ENCODE results near the gene HINT1.
"Not testable (repeated sequence)": the region's sequence is repeated elsewhere in the genome, so short reads cannot be mapped to it uniquely, and the experiment has no call there.

The HINT1 gene

GRCh38 chr5:131165119-131165727 is at the start of gene HINT1:
HINT1 (minus strand) TSS chr5:131165256; CDS start chr5:131165205, 51 bp downstream.
- peak; percentile 59 for DNase-seq

DNA sequence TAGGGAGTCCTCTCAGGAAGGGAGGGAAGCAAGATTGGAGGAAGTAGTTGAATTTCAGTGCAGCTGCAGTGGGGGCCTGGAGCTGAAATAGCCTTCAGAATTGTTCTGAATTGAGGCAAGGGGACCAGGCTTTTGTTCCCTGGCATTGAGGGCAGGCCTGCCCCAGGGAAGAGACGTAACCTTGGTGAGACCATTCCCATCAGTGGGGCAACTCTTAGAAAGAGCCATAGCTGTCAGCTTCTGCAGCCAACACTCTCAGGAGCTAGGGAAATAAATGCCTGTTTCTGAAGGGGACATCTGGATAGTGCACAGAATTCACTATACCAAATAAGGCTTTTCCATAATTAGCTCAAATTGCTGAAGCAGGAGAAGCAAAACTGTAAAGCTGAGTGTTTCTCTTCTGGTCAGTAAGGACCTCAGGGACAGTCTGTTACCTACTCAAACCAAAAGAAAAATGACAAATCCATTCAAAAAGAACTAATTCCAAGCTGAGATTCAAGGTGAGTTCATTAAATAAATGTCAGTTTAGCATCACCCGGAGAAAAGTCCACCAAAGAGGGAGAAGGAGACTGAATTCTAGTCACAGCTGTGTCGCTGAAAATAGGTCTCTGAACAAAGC is 49.7 kb upstream of the HINT1 start:
- DNase-seq = no peak

DNA sequence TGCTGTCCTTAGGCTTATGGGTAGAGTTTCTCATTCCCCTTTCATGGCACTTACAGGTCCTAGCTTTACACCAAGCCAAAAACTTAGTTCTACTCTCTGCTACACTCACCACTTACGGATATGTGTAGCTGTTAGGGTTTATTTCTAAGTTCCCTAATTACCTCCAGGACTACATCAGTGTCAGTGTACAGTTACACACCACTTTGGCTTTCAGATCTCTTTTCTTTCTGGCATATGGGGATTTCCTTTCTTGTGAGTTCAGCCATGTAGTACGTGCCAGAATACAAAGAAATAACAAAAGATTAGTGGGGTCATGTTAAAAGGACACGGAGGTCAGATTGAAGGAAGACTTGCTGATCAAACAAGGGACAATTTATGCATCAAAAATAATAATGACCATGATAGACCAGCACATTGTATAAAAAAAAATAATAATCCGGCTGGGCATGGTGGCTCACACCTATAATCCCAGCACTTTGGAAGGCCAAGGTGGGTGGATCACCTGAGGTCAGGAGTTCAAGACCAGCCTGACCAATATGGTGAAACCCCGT is 47.5 kb upstream of the HINT1 start:
- no peak for DNase-seq

- DNase-seq = no peak
These were observed 46.6 kb upstream of the HINT1 start for GRCh38 chr5:131211669-131212068.

DNA sequence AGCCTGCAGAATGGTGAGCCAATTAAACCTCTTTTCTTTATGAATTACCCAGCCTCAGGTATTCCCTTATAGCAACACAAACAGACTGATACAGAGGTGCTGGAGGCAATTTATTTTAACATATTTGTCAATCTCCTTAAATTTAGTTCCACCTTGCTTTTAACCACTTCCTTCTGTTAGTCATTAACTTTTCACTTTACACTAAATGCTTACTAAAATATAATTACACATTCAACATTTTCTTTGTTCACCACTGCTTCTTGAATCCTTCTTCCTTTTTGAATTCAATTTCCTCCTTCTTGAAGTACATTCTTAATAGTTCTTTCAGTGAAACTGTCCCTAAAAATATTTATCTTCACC is 45.1 kb upstream of the HINT1 start:
- no peak for DNase-seq

DNA sequence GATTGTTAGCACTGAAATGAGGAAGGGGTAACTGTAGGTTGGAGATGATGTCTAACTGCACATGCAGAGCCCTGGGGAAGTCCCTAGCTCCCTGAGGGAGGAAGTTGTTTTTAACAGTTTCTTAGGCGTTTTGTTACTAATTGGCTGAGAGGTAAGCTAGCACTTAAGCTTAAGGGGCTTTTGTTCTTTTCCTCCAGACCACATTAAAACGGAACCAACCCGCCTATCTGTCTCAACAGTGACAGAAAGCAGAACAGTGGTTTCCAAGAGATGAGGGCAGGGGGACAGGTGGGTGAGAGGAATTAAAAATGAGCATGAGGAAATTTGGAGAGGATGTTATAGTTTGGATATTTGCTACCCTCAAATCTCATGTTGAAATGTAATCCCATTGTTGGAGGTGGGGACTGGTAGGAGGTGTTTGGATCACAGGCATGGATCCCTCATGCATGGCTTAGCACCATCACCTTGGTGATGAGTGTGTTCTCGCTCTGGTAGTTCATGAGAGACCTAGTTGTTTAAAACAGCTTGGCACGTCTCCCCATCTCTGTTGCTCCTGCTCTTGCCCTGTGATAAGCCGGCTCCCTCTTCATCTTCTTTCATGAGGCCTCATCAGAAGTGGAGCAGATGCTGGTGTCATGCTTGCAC is 44.6 kb upstream of the HINT1 start:
- DNase-seq = no peak

DNA sequence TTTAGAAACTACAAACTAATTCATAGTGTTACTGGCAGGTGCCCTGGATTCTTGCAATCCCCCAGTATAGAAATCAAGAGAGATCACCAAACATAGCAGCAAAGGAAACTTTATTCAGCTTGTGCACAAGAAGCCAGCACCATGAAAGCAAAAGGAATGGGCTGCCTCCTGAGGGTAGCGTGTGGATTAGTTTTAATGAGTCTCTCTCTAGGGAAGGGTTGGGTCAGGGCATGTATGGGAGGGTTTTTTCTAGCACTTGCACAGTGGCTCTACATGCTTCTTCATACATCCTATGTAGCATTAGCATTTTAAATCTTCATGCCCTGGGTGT is 44.1 kb upstream of the HINT1 start:
- no peak for DNase-seq

GRCh38 chr5:131206772-131207171 is 41.7 kb upstream of the HINT1 start:
- no peak for DNase-seq

GRCh38 chr5:131206061-131206460 is 41.0 kb upstream of the HINT1 start:
- DNase-seq = no peak

GRCh38 chr5:131204964-131205363 is 39.9 kb upstream of the HINT1 start:
- no peak for DNase-seq

GRCh38 chr5:131200560-131200959 is 35.5 kb upstream of the HINT1 start:
- DNase-seq = no peak

- DNase-seq = no peak
These were observed 33.6 kb upstream of the HINT1 start for GRCh38 chr5:131198625-131199024.

DNA sequence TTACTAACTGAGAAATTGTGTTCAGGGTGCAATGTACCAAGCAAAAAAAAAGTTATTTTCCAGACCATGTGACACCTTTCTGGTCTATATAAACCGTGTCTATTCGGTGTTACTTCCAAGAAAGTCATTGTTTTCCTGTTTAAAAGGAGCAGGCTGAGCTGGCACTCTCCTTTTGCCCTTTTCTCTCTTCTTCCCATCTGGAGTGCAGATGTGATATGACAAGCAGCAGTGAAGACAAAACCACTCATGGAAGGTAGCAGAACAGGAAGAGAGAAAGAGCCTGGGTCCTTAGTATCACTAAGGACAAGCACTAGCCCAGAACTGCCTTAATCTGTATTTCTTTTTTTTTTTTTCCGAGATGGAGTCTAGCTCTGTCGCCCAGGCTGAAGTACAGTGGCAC is 31.3 kb upstream of the HINT1 start:
- DNase-seq = no peak

DNA sequence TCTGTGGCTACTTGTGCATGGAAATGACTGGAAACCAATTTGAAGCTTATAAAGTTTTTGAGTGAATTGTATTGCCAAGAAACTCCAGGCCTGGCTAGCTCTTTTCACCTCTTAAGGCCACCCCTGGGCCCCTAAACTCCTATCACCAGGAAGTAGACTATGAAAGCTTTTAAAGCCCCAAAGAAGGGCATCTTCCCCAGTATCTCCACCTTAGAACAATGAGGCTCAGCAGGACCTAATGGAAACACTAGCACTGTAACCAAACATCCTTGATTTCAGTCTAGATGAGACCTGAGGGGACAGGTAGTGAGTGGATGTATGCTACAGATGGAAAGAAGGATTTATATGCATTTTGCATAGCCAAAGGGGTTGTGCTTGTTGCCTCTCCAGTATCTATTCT is 30.6 kb upstream of the HINT1 start:
- no peak for DNase-seq

- no peak for DNase-seq
These were observed 29.7 kb upstream of the HINT1 start for GRCh38 chr5:131194725-131195124.

DNA sequence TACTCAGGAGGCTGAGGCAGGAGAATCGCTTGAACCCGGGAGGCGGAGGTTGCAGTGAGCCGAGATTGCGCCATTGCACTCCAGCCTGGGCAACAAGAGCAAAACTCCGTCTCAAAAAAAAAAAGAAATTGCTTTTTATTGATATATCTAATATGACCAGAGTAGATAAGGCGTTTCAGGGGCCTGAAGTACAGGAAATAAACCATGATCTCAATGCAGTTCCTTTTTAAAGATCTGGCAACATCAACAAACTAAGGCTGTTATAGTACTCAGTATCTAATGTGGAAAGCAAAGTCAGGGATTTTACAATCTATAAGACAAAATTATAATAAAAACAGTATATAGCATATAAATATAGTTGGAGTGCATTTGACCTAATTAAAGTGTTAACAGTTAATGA is 28.8 kb upstream of the HINT1 start:
- not testable (repeated sequence) for DNase-seq

DNA sequence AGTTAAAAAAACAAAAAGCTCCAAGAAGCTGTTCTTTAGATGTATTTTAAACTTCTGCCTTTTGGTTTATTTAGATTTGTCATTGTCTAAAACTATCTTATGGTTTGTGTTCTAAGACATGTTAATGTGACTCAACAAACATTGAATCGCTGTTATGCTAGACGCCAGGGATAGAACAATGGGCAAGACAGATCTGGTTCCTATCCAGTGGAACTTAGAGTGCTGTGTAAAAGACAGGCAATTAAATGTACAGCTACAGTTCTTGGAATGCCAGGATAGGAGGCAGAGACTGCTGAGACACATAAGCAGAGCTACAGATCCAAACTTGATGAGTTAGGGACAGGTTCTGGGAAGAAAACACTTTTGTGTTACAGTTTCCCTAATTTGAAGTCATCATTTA is 28.1 kb upstream of the HINT1 start:
- no peak for DNase-seq

DNA sequence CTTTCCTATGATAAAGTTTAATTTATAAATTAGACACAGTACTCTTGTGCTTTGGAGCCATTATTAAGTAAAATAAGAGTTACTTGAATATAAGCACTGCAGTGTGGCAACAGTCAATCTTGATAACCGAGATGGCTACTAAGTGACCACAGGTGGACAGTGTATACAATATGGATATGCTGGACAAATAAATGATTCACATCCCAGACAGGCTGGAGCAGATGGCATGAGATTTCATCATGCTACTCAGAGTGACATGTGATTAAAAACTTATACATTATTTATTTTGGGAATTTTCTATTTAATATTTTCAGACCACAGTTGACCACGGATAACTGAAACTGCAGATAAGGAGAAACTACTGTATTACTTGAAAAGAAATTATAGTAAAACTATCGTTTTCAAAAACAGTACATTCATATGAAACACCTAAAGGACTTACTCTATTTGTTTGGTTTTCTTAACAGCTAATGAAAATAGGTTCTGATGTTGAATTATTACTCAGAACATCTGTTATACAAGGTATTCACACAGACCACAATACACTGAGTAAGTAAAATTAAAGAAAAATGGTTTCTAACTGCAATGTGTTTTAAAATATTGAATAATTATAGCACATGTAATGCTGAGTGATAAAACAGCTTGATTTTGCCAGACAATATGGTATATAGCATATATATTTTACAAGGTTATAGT is 21.7 kb upstream of the HINT1 start:
- peak; percentile 21 for DNase-seq

- DNase-seq = no peak
These were observed 20.6 kb upstream of the HINT1 start for GRCh38 chr5:131185523-131186104.

GRCh38 chr5:131182839-131183238 is 17.8 kb upstream of the HINT1 start:
- DNase-seq = no peak

GRCh38 chr5:131180407-131180806 is 15.4 kb upstream of the HINT1 start:
- DNase-seq = no peak

- DNase-seq = no peak
These were observed 6.3 kb upstream of the HINT1 start for GRCh38 chr5:131171276-131171810.
